GM18519 (cell line): ENCODE results near the gene TECTB.

Source experiments
- ATAC-seq: cut with Tn5 transposase; IDR thresholded peaks from one replicate; pipeline ENCODE4 v1.9.1; 2021; ENCODE audit warnings: mild to moderate bottlenecking, moderate library complexity; ENCODE audit not compliant: unreplicated experiment, low FRiP score

The TECTB gene

DNA sequence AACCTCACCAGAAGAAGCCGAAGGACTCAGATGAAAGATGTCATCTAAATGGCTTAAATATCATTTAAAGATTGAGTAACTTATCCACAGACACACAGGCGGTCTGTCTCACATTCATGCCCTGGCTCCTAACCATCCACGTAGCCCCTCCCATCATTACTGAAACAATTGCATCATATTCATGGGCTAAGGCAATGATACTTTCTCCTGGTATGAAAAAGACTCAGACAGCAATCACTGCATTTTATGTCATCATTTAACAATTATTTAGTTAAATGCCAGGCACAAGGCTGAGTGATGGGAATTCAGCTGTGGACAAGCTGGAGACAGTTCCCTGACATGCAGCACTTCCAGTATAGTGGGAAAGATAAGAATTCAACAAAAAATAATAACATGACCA, 11.2 kb upstream of the TECTB start:
- no peak for ATAC-seq

DNA sequence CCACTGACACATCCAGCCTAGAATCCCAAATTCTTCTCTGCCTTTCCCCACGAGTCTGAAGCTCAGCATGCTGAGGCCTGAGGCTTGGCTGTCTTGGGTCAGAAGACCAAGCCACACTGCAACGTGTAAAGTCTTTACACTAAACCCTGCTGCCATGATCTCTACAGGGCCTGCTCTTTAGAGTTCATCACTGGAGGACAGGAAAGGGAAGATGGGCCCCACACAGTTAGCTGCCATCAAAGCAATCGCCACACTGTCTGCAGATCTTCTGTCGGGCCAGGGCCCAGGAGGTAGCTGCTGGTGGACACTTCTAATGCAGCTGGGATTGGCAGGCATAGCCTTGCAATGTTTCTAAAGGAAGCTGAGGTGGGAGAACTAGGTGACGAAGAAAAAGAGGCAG, 8.4 kb upstream of the TECTB start:
- no peak for ATAC-seq

DNA sequence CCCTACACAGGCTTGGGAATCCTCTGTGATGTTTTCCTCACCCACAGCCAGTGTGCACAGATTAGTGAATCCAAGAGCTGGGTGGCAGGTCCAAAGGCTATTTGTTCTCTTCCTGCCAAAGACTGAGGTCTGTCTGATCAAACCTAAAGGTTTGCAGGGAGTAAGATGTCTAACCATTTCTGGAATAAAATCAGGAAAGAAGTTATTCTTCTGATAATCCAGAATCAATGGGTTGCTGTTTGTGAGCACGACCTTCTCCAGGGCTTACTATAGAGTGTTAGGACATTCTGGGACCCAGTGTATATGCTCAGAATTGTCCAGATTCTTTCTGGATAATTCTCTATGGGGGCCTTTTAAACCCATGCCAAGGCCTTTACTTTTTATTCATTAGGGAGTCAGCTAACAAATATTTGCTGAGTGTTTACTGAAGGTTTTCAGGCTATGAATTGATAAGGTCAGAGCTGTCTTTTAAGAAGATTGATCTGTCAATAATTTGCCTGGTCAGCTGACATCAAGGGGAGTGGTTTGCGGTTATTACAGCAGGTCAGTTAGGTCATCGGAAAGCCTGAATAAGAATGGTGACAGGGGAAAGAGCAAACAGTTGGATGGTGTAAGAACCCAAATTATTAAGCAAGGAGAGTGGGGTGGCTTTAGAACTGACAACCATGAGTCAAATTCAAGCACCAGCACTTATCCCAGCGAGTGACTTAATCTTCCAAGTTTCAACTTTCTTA, 7.5 kb upstream of the TECTB start:
- no peak for ATAC-seq

DNA sequence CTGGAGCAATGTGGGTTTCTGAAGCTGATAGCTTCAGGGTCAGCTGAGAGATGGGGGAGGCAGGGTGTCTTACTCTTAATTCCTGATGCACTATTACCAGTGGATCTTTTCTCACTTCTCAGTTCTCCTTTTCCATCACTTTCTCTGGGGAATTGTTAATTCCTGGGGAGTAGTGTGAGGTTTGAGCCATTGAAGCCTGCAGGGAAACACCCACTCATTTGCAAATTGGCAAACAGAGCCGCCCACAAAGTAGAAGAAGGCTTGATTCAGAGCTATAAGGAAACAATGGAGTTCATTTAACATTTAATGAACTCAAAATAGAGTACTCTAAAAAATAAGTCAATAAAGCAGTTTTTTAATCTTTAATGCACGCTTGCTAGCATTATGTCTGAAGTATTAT, 4.3 kb upstream of the TECTB start:
- ATAC-seq = no peak

DNA sequence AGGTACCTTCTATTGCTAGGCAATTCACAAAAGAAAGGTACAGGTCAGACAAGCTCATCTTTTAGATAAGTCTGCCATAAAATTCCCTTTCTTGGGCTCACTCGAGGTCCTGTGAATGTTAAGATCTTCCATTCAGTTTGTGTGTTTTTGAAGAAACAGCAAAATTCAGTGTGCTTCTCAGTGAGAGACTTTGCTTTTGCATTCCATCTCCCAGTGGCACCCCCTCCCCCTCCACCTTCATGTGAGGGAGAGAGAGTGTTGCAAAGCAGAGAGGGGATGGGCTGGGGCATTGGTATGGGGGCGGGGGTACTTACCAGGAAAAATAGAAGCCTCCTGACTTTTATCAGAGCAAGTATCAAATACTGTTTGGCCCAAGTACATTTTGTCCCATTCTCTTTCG, 3.8 kb upstream of the TECTB start:
- ATAC-seq = no peak

DNA sequence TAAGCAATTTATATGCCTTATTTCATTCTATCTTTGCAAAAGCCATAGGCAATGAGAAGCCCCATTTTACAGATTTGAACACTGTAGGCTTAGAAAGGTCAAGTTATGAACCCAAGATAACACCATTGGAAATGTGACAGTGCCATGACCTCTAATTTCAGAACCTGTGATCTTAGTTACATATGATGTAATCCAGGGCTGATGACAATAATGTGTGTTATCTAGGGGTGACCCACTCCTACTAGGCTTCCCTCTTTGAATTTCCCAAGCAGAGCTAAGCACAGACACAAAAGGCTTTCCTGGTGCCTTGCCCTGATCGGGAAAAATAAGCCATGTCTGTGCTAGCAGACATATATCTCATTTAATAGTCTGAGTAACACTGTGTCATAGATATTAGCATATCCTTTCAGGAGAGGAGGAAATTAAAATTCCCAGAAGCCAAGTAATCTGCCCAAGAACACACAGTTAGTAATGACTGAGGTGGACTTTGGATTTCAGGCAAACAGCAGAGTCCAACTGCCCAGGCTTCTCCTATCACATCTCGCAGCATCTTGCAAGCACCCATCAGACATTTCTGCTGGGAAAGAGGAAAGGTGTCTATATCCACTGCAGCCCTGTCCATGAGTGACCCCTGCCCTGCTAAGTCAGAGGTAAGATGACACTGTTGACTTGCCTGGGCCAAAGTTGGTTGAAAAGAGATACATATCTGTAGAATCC, 2.8 kb upstream of the TECTB start:
- no peak for ATAC-seq

DNA sequence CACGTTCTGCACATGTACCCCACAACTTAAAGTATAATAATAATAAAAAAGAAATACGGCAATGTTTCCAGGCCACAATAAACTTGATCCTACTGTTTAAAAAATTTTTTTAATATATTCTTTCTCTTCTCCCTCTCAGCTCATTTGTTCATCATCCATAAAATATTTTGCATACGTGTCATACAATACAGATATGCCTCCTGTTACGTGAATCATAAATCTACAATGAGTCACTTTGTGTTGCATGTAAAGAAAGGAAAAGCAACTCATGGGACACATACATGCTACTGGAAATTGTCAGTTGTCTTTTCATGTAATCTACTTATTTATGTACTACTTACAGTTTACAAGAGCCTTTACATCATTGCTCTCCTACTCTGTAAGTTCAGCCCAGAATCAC, 1.1 kb upstream of the TECTB start:
- no peak for ATAC-seq

DNA sequence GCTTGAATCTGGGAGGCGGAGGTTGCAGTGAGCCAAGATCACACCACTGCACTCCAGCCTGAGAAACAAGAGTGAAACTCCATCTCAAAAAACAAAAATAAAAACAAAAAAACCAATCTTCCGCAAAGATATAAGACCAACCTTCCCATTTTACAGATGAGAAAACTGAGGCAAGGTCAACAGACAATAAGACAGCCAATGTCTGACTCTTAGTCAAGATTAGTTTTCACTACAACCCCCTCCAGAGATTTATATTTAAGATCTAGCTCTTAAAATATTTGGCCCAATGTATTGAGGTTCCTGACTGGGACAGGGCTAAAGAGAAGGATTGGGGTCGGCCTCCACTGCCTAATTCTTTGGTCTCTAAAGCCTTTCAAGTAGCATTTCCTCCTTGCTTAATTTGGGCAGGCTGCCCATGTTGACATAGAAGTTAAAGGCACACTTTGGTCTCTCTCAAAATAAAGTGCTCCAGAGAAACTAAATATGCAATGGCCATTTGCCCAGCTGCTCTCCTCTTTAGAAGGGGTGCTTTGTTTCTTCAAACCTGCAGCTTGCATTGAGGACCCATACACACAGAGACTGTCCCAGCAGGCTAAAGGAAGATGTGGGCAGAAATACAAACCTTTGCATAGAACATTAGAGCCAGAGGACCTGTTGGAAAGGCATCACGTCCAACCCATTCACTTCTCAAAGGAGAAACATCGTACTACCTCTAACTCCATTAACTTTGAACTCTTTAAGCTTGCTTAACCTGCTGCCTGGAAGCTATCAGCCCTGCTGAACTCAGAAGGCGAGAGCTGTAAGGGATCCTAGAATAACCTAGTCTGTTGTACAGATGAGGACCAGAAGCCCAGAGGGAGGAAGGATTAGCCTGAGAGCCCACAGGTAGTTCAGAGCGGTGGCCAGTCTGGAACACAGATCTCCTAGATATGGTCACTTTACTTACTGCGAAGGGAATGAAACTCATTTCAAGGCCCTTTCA, 3.9 kb downstream of the TECTB start:
- ATAC-seq = no peak

DNA sequence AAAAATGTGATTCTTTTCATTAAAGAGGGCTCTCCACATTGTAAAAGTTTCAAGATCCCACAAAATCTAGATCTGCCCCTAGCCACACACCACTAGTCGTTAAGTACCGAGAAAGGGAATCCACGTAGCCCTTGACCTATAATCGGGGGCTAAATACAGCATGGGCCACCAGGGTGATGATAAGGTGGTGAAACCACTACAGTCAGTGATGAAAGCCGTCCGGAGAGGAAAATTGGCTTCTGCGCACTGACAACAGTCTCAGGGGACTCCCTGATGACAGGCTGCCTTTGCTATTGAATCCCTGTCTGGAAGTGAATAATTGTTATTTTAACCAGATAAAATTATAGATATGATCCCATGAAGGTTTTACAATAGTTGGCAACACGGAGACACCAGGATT, 4.6 kb downstream of the TECTB start:
- no peak for ATAC-seq

DNA sequence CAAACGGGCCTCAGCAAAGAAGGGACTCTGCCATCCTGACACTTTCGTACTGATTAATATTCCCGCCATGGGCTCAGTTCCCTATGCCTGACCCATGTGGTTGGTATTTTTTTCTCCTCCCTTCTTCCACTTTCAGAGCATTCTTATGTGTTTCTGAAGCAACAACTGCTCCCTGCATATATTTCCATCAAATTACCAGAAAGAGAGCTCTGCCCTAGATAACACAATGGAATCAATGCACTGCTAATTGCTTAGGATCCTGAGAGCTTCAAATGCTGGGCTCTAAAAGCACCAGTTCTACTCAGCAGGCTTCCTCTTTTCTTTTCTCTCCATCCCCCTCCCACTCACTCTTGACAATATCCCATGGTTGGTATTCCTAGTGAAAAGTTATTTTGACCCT, 5.3 kb downstream of the TECTB start:
- ATAC-seq = no peak

DNA sequence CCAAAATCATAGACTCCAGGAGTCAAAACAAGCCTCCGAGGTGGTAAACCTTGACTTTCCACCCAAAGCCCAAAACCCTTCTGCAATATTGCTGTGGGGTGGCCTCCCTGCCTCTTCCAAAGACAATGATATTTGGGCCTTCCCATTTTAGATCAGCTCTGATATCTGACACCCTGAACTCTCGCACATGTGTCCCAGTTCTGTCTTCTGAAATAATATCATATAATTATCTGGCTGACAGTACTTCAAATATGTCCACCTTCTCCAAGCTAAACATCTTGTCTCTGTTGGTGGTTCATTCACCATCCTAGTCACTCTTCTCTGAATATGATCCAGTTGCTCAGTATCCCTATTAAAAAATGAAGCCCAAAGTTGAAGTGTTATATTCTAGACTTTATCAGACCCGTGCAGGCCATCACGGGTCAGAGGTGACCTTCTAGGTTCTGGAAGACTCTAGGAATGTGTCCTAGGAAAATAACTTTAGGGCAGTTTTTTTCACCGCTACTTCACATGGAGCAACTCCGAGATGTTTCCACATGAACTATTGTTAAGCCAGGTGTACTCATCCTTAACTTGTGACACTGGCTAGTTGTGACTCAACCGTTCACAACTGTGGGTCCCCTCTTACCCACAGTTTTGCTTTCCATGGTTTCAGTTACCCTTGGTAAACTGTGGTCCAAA, 6.3 kb downstream of the TECTB start:
- ATAC-seq = no peak

DNA sequence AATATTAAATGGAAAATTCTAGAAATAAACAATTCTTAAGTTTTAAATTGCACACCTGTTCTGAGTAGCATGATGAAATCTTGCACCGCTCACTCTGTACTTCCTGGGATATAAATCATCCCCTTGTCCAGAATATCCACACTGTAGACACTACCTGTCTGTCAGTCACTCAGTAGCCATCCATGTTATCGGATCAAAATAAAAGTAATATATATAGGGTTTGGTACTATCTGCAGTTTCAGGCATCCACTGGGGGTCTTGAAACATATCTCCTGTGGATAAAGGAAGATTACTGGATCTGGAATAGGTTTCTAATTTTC, 6.8 kb downstream of the TECTB start:
- ATAC-seq = no peak

DNA sequence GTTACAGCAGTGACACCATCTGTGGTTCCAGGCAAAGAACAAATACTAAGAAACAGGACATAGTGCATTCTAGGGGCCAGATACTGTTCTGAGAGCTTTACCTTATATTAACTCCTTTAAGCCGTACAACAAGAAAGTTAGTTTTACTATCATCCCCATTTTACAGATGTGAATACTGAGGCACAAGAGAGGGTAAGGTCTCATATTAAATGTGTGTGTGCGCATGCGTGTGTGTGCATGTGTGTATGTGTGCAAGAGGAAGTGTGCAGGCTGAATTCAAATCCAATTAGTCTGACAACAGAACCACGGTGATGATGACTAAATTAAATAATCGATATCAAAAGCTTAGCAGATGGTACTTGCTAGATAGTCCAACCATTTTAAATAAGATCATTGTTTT, 11.0 kb downstream of the TECTB start:
- ATAC-seq = no peak

DNA sequence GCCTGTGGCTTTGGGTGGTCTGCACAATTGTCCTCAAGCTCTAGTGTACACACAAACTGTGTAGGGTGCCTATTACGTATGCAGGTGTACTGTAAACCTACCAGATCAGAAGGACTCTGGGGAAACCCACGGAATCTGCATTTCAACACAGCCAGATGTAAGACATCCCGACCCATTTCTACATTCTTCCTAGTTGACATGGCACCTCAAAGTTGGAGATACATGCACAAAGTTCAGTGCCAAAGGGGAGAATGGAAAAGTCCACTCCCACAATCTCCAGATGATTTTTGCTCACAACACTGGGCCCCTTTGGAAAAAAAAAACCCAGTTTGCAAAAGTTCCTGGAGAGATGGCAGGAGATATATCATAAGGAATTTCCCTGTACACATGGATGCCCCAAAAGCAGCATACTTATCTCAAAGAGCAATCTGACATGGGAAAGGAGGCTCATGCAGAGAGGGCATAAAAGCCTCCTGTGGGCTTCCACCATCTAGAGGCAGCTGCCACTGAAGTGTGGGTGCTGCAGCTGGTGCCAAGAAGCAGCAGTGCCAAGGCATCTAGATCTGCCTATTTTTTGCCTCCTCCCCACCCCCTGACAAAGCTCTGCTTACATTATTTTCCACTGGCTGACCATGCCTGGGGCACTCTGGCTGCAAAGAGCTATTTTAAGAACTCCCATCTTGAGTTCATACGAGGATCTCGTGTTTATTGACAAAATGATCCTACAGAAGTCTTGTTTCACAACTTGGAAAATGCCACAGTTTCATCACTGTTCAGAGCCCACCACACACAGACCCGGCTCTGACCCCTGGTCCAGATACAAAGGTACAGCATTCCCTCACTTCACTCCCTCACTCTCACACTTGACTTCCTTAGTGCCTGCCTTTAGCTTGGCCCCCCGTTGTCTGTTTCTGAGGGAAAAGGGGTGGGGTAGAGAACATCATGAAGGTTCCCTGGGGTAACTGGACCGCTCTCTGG, 12.9 kb downstream of the TECTB start:
- no peak for ATAC-seq

DNA sequence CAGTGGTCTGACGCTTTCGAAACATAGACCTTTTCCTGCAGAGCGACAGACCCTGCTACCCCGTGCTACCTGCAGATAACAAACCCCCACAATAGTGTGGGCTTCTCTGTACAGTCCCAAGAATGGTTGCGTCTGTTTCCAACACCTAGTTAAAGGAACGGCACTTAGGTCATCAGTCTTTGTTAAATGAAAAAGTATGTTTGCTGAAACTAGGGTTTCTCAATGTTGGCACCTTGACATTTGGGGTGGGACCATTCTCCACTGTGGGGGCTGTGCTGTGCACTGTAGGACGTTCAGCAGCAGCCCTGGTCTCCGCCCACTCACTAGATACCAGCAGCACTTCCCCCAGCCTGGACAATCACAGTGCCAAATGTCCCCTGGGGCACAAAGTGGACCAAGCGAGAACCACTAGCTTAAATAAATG, 13.7 kb downstream of the TECTB start:
- ATAC-seq = no peak

DNA sequence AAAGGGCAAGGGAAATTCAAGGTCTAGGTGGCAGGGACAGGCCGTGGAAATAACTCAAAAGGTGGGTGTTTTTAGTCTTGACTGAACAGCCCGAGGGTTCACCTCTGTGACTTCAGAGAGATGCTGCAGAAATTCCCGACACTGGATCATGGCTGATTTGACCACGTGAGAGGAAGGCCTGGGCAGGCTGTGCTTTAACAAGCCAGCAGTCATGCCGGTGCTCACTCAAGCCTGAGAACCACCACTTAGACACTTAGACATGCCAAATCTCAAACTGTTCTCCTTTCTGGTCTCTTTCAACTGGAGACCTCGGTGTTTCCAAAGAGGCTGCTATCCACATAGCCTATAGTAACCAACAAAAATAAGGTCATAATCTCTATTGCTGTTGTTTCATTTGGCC, 15.4 kb downstream of the TECTB start:
- ATAC-seq = no peak

DNA sequence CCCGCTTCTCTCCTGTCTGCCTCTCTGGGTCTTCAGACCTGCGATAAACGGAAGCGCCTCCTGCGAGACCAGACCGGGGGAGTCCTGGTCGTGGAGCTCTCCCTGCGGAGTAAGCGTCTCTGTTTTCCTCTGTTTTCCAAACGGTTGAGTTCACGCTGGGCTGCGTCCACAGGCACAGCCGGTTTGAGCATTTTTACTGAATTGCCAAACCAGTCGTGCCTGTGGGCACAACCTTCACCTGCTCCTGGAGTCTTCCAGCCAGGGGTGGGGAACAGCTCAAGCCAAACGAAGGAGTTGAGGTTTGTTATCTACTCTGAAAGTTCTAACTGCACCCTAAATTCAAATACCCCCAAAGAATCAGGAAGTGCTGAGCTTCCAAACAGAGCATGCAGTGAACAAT, 16.3 kb downstream of the TECTB start:
- no peak for ATAC-seq

DNA sequence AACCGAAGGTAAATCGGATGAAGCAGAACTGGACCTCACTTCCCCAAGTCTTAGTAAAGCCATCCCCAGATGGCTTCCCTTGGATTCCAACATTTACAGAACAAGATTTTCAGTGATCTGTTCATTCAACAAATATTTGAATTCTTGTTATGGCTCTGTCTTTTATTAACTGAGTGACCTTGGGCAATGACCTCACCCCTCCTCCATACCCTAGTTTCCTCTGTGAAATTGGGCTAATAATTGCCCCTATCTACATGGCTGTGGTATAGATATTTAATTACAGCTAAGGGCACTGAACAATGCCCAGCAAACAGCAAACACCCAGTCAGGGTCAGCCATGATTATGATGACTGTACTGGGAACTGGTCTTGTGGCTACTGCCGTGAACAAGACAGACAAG, 19.1 kb downstream of the TECTB start:
- no peak for ATAC-seq

DNA sequence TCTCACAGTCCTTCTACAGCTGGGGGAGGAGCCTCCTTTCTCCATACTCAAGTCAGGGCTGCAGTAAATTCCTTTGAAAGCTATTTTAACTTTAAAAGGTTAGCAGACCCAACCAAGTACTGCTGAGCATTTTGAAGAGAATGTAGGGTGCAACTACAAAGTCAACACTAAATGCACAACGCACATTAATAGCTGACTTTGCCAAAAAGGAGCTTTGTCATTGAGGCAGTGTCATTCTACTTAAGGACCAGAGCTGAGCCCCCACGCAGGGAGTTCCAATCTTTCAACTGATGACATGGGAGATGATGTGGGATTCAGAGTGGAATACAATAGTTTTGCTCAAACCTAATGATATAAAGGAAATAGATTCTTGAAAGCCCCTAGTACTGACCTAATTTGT, 20.3 kb downstream of the TECTB start:
- ATAC-seq = no peak
